ENCODE measurements around the gene SPG7.

The SPG7 gene

GRCh38 chr16:89602952-89603590 is 94.9 kb downstream of the SPG7 start:
- no peak for DNase-seq

- no peak for DNase-seq
These were observed 96.6 kb downstream of the SPG7 start for GRCh38 chr16:89604764-89605163.

- no peak for DNase-seq
These were observed 97.2 kb downstream of the SPG7 start for GRCh38 chr16:89605186-89605970.

- DNase-seq: peak; percentile 19
These were observed 97.8 kb downstream of the SPG7 start for GRCh38 chr16:89606006-89606405.
